ENCODE measurements around the gene GLYATL2.

DNA sequence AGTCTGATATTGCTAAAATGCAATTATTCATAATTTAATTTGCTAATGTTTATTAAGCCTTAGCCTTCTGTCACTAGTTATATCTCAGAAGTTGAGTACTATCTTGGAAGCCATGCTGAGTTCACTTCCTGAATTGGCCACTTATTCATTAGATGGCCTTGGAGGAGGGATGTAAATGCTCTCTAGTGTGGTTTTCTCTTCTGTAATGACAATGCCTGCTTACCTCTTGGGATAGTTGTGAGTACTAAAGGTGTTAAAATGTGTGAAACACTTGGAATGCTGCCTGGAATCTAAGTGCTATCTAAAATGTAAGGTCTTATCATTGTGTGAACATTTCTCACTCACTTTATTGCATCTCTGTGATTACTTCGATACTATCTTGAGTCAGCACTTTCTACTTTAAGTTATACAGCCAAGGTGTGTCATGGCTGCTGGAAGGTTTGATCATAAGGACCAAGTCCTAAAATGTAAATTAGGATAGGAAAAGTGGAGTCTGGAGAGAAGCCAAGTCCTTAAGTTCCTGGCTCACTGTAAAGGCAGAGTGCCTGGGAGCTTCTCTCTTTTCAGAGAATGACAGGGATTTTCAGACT, 12.4 kb downstream of the GLYATL2 start:
- TF ChIP-seq, protein P1, sequence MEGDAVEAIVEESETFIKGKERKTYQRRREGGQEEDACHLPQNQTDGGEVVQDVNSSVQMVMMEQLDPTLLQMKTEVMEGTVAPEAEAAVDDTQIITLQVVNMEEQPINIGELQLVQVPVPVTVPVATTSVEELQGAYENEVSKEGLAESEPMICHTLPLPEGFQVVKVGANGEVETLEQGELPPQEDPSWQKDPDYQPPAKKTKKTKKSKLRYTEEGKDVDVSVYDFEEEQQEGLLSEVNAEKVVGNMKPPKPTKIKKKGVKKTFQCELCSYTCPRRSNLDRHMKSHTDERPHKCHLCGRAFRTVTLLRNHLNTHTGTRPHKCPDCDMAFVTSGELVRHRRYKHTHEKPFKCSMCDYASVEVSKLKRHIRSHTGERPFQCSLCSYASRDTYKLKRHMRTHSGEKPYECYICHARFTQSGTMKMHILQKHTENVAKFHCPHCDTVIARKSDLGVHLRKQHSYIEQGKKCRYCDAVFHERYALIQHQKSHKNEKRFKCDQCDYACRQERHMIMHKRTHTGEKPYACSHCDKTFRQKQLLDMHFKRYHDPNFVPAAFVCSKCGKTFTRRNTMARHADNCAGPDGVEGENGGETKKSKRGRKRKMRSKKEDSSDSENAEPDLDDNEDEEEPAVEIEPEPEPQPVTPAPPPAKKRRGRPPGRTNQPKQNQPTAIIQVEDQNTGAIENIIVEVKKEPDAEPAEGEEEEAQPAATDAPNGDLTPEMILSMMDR (IDR thresholded peaks at IDR 0.05), result no peak
- no peak for TF ChIP-seq POLR2A (IDR thresholded peaks at IDR 0.05)
